Left cardiac atrium (tissue), 4 donors: Measurements from ENCODE around the gene FADS3. TPM values are rescaled to one million over a fixed set of nuclear protein-coding genes. Genes with fewer than 3 reads are reported as not detected.
A peak's percentile ranks its signal among the peaks of the same experiment; 100 is the strongest.

Source experiments
- ATAC-seq, 2 donors: fragments of 200-7000 bp; cut with Tn5 transposase; one replicate each; pipeline ENCODE4 v1.9.1; 2020; ENCODE audit warnings: mild to moderate bottlenecking in 2 of 2, moderate library complexity in 2 of 2
- DNase-seq: peaks from one replicate; pipeline ENCODE4 v3.0.0-alpha.2; 2020
- intact Hi-C, 2 donors: fragments of 100-400 bp; cut with DNase I; formaldehyde crosslinking; loops; one replicate each; pipeline versions ENCODE4 v1.14.1 to v1.15.1; 2022 to 2023
- total RNA-seq, 2 donors: library from RNA; stranded (reverse); fragmentation: NEBNext Ultra II Directional; extraction: Animal tissue kit (Norgen Biotek cat#: 25700); gene quantifications; one replicate each; pipeline ENCODE4 v1.2.1, GENCODE V29; 2021
- donor health status: DM: no; HTN: yes; CAD: no.
- donor health status: DM: no; HTN: yes; CAD: no; lungs with severe emphysema.
- donor health status: DM: yes; HTN: yes; CAD: no.
- donor health status: Dilated cardiomyopathy.

Gene FADS3
- total RNA-seq, 2 donors from 2014 or later = 70.5 to 90.6 TPM

DNA sequence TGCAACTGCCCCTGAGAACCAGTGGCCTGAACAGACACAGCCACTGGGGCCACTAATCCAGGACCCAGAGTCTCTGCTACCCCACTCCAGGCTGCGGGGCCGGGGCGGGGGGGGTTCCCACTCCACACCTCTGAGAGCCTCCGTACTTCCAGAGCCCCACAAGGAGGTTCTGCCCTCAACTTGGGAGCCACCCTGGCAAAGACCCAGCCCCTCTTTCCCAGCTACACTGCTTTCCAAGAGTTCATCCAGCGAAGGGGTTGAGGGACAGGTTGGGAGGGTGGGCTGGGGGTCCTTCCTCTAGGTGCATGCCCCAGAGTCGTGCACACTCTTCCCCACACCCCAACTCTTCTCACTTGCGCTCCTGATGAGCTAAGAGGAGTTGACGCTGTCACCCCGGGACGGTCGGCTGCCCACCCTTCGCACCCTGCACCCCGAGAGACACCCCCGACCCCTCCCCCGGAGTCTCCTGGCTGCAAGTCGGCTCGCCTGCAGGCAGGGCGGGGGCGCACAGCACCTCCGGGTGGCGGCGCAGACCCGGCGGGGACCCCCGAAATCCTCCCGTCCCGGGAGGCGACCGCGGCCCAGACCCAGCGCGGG is 25.5 kb upstream of the FADS3 start:
- DNase-seq (no peak), ATAC-seq (no peak)
- intact Hi-C loops = no loop called here

DNA sequence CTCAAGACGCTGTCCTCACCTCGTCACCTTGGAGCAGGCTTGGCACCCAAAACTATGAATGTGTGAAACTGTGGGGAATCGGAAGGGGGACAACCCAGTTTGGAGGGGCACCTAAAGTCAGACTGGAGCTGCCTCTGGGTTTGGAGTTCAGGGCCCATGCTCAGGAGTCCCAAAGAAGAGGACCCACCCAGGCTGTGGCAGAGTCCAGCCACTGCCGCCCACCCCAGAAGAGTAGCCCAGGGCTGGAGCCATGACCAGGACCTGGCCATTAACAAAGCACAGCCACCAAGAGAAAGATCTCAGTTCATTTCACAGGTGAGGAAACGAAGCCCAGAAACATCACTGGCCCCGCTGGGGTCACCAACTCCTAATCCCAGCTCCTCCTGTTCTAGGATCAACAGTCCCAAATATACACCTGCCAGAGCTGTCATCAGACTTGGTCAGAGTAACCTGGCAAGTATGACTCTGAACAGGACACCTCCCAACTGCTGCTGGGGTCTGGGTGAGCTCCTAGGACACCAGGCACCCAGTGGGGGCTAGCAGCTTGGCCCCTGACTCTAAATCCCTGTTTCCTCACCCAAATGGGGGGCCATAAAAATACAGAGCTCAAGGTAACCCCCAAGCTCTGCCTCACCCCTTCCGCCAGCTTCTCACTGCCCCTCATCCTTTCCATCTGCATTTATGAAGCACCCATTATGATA is 23.3 kb upstream of the FADS3 start:
- DNase-seq (no peak), ATAC-seq (no peak)
- intact Hi-C loops = no loop called here

DNA sequence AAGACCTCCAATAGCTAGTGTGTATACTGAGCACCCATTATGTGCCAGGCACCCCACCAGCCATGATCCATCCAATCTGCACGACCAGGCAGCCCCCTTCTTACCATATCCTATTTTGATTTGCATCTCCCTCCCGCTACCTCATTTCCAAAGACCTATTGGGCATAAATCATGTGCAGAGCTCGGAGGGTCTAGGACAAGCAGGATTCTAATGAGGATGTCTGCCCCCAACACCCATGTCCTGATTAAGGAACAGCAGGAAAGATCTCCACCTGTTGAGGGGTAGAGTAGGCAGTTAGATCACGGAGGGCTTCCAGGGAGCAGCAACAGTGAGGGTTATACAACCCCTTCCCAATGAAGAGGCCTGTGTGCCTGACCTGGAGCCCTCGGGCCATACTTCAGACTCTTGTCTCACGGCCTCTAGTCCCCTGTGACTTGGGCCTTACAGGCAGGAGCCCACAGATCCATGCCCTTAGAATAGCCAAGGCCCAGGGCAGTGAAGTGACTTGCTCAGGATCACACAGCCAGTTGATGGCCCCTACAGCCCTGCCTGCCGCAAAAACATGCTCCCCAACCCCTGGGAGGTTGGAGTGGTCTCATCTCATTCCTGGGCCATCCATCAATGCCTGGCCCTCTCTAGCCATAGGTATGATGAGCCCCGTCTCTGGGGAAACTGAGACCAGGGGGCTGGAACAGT is 22.5 kb upstream of the FADS3 start:
- DNase-seq = no peak
- no peak for ATAC-seq
- intact Hi-C loops = no loop called here

DNA sequence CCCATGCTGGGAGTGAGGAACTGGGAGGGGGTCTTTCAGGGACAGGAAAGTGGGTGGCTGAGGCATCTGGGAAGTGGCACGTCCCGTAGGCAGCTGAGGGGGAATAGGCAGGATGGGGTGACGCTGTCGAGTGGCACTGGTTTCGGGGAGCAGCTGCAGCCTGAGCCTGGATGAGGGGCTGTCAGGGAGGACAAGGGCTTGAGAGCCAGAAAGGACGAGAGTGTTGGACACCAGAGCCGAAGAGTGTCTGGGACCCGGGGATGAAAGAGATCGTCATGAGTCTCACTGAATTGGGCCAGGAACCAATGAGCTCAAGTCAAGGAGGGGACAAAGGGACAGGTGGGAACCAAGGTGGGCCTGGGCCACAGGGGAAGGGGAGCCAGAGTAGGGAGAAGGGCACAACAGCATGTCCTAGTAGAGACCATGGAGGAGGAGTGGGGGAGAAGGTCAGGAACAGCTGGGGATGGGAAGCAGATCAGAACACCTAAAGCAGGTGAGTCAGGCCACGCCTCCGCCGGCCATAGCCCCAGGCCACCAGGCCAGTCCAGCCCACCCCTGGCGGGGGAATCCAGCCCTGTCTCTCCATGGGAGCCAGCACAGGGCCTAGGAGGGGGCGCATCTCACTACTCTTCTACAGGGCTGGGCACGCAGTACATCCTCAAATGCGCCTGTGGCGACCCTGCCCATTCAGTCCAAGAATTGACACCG is 21.8 kb upstream of the FADS3 start:
- intact Hi-C loops = no loop called here
- no peak for ATAC-seq

DNA sequence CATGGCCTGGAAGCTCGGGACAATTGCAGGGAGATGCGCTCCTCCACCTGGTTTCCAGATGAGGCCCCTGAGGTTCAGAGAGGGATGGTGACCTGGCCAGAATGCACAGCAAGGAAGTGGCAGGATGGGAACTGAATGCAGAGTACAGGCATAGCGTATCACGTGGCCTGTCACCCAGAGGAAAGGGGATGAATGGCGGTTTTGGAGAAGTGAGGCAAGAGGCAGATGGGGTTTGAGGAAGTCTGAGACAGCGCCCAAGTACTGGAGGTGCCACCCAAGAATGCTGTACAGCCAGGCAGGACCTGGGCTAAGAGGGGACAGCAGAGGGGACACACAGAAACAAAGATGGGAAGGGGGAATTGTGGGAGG is 21.2 kb upstream of the FADS3 start:
- DNase-seq (no peak), ATAC-seq (peak in 1 of 2 donors; percentile 28)
- intact Hi-C loops = no loop called here

More for the DNA sequence above, 21.8 kb upstream of the FADS3 start:
- DNase-seq = no peak

DNA sequence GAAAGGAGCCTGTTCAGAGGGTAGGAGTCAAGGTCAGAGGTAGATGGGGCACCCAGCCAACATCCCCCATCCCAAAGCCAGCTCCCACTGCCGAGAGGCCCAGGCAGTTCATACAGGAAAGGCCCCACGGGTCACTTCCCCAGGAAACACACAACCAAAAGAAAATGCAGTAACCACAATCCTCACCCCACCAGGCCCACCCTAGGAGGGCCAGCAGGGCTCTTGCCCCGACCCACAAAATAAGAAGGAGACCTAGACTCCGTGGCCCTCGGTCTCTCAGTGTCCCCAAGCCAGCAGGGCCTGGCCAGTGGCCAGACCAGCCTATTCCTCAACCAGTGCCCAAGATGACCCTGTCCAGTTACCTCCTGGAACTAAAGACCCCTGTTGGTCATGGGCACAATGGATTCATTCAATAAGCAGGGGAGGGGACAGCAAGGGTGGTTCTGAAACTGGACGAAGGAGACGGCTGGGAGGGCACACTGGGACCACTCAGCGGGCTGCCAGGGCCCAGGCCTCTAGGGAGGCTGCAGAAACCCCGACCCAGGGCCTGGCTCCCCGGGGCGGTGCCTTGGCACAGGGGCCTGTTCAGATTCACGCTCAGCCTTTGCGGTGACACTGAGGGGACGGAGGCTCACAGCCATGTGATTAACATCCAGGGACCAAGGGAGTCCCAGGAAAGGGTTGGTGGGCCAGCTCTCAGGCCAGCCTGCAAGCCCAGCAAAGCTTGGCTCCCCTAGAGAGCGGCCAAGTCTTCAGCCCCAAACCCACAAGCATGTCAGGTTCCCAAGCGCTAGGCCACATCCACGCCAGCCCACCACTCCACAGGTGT is 20.6 kb upstream of the FADS3 start:
- intact Hi-C loops = no loop called here
- ATAC-seq = no peak
- no peak for DNase-seq

GRCh38 chr11:61911128-61911700 is 19.9 kb upstream of the FADS3 start:
- intact Hi-C loops = no loop called here
- DNase-seq (no peak), ATAC-seq (no peak)

- intact Hi-C loops = no loop called here
Measured at GRCh38 chr11:61910187-61911127, 19.1 kb upstream of the FADS3 start.

GRCh38 chr11:61908730-61909316 is 17.5 kb upstream of the FADS3 start:
- peak; percentile 33 to 36 for ATAC-seq
- peak; percentile 66 for DNase-seq
- intact Hi-C loops = no loop called here

More at GRCh38 chr11:61910187-61911127, 19.1 kb upstream of the FADS3 start:
- ATAC-seq = no peak
- peak; percentile 25 for DNase-seq

- DNase-seq = peak; percentile 10
- no peak for ATAC-seq
- intact Hi-C loops = no loop called here
Measured at GRCh38 chr11:61907871-61908729, 16.8 kb upstream of the FADS3 start.

DNA sequence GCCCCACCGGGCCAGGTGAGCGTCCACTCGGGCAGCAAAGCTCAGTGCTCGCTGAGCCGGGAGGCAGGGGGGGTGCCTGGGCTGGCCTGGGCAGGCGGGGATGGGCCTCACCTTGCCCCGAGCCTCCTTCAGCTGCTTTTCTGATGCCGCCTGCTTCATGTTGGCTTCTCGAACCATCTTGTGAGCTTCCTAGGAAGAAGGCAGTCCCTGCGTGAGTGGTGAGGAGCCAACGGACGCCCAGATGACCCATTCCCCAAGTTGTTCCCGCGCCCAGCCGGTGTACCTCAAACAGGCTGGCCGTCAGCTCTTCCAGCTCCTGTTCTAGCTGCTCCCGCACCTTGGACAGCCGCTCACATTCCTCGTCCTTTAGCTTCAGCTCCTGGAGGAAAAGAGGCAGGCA is 15.9 kb upstream of the FADS3 start:
- ATAC-seq = no peak
- intact Hi-C loops = no loop called here
- no peak for DNase-seq

DNA sequence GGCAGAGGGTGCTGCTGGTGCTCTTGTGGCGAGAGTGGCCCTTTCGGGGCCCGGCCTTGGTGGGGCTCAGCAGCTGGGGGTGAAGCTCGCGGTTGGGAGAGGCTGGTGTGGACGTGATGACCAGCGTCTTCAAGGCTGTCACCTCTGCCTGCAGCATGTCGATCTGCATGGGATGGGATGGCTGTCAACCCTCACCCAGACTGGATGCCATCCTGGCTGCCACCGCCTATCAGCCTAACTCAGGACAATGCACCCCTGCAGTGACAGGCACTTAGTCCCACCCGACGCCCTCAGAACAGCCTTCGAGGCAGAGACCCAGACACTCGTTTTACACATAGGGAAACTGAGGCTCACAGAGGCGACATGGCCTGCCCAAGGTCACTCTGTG is 15.2 kb upstream of the FADS3 start:
- intact Hi-C loops = no loop called here
- DNase-seq = no peak
- ATAC-seq = no peak

DNA sequence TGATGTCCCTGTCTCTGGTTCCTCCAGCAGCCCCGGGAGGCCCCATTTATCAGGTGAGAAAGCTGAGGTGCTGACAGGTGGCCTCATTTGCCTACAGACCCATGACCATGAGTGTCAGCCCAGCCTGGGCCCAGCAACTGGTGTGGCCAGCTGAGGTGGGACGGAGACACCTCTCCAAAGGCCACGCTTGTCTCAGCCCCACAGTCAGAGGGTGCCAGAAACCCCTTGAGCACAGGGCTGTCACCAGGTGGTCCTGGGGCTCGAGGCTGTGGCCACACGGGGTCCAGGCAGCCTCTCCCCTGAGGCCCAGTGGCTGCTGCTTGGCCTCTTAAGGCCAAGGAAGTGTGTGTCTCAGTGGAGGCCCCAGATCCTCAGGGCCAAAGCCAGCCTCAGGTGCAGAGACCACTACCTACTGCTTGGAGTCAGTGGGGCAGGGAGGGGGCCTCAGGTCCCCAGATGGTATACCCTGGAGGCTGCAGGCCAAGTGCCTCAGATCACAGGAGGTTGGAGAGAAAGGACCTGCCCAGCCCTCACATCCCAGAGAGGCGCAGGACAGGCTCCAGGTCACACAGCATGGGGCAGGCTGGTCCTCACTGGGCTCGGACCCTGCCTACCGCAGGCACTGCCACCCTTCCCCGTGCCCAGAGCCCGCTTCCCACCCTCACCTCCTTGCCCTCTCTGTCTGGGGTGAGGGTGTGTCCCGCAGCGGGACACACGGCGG is 14.6 kb upstream of the FADS3 start:
- intact Hi-C loops = no loop called here
- DNase-seq (no peak), ATAC-seq (no peak)

DNA sequence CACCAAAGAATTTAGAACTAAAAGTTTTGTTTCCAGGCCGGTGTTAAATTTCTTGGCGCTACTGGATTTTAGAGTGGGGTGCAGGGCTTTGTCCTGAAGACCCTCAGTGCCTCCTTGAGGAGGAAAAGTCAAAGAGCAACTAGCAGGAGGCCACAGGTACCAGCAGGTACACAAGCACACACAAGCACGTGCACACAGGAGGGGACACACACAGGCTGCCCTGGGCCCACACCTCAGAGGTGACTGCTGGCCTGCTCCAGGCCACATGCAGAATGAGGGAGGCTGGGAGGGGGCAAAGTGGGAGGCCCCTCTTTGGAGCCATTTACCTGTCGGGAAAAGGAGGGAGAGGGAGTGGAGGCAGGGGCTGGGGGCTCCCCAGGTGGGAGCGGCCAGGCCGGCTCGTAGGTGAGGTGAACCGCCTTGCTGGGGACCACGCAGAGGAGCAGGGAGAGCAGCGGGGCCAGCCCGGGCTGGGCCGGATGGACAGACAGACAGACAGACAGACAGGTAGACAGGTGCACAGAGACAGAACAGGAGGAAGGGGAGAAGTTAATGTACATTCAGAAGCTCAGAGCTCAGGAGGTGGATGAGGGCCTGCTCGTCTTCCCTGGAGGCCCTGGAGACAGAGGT is 13.8 kb upstream of the FADS3 start:
- DNase-seq (no peak), ATAC-seq (no peak)
- intact Hi-C loops = no loop called here

DNA sequence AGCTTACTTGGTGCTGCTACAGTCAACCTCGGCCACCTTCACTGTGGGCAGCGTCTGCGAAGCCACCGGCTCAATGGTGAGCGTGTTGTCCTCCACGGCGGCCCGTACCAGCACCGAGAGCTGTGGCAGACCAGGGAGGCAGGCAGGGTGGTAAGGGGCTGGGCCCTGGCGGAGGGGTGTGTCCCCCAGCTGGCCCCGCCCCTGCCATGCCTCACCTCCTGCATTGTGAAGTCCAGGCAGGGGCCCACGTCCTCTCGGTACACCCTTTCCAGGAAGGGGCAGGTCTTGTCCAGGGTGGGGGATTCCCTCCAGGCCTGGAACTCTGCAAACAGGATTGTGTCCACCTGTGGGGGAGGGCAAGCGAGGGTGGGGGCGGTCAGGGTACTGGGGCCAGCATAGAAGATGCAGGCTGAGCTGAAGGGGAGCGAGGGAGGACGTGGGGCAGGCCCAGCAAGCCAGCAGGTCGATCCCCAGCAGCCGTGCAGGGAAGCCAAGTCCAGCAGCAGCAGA is 13.2 kb upstream of the FADS3 start:
- no peak for DNase-seq
- peak; percentile 69 to 73 for ATAC-seq
- intact Hi-C loops = no loop called here
